Measurements from ENCODE around the gene LARP4B.

LARP4B gene

GRCh38 chr10:777913-778479 lies 153.5 kb downstream of the LARP4B start:
- TF ChIP-seq, protein P1, sequence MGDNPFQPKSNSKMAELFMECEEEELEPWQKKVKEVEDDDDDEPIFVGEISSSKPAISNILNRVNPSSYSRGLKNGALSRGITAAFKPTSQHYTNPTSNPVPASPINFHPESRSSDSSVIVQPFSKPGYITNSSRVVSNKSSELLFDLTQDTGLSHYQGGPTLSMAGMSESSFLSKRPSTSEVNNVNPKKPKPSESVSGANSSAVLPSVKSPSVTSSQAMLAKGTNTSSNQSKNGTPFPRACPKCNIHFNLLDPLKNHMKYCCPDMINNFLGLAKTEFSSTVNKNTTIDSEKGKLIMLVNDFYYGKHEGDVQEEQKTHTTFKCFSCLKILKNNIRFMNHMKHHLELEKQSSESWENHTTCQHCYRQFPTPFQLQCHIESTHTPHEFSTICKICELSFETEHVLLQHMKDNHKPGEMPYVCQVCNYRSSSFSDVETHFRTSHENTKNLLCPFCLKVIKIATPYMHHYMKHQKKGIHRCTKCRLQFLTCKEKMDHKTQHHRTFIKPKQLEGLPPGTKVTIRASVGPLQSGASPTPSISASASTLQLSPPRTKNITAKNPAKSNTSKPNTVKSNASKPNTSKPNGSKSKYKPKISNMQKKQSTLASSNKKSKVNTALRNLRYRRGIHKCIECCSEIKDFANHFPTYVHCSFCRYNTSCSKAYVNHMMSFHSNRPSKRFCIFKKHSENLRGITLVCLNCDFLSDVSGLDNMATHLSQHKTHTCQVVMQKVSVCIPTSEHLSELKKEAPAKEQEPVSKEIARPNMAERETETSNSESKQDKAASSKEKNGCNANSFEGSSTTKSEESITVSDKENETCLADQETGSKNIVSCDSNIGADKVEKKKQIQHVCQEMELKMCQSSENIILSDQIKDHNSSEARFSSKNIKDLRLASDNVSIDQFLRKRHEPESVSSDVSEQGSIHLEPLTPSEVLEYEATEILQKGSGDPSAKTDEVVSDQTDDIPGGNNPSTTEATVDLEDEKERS (tag by site-specific recombination; IDR thresholded peaks at IDR 0.05) = no peak
- peak; percentile 78 for TF ChIP-seq ZIC2 (tag by site-specific recombination; IDR thresholded peaks at IDR 0.05)
- 0 out of 2 replicates have a peak, but pooled peaks have one; percentile 14 for TF ChIP-seq GLIS1 (tag by site-specific recombination; IDR thresholded peaks at IDR 0.05)
- H3K4me1 ChIP-seq (ENCODE audit: control insufficient read depth, insufficient read depth, low read length) = no peaks in the 10 kb centered on the region
- no peaks in the 10 kb centered on the region for H3K36me3 ChIP-seq (ENCODE audit: control insufficient read depth in 2 of 2, insufficient read depth in 1 of 2, low read length in 2 of 2)
- CTCF ChIA-PET = no interaction called here
- no peak overlapping the region for H3K4me3 ChIP-seq (ENCODE audit: low read depth, low read length)
- no peaks in the 10 kb centered on the region for H3K9me3 ChIP-seq (ENCODE audit: control insufficient read depth, insufficient read depth, low read depth, low read length)
- POLR2A ChIA-PET = no interaction called here
- H3K27ac ChIP-seq (ENCODE audit: extremely low read depth, low read depth, low read length) = no peak overlapping the region

GRCh38 chr10:776772-777171 lies 154.7 kb downstream of the LARP4B start:
- CTCF ChIA-PET = no interaction called here

More at GRCh38 chr10:776772-777171, 154.7 kb downstream of the LARP4B start:
- no peak overlapping the region for H3K27ac ChIP-seq (ENCODE audit: extremely low read depth, low read depth, low read length)
- no peaks in the 10 kb centered on the region for H3K36me3 ChIP-seq (ENCODE audit: control insufficient read depth in 2 of 2, insufficient read depth in 1 of 2, low read length in 2 of 2)
- no peaks in the 10 kb centered on the region for H3K9me3 ChIP-seq (ENCODE audit: control insufficient read depth, insufficient read depth, low read depth, low read length)
- TF ChIP-seq ZBTB21 (tag by site-specific recombination; IDR thresholded peaks at IDR 0.05) (no peak), ZSCAN4 (tag by site-specific recombination; IDR thresholded peaks at IDR 0.05) (no peak), TCF7L2 (IDR thresholded peaks at IDR 0.05; ENCODE audit: borderline replicate concordance, low read depth, low read length) (no peak), ZNF391 (tag by site-specific recombination; IDR thresholded peaks at IDR 0.05; ENCODE audit: borderline replicate concordance, low read depth) (no peak), ZNF362 (tag by site-specific recombination; IDR thresholded peaks at IDR 0.05) (no peak), HOXC10 (CRISPR knock-in tag; IDR thresholded peaks at IDR 0.05) (no peak), PRDM1 (tag by site-specific recombination; IDR thresholded peaks at IDR 0.05) (no peak), GLIS2 (tag by site-specific recombination; IDR thresholded peaks at IDR 0.05) (no peak)
- TF ChIP-seq, protein P2, sequence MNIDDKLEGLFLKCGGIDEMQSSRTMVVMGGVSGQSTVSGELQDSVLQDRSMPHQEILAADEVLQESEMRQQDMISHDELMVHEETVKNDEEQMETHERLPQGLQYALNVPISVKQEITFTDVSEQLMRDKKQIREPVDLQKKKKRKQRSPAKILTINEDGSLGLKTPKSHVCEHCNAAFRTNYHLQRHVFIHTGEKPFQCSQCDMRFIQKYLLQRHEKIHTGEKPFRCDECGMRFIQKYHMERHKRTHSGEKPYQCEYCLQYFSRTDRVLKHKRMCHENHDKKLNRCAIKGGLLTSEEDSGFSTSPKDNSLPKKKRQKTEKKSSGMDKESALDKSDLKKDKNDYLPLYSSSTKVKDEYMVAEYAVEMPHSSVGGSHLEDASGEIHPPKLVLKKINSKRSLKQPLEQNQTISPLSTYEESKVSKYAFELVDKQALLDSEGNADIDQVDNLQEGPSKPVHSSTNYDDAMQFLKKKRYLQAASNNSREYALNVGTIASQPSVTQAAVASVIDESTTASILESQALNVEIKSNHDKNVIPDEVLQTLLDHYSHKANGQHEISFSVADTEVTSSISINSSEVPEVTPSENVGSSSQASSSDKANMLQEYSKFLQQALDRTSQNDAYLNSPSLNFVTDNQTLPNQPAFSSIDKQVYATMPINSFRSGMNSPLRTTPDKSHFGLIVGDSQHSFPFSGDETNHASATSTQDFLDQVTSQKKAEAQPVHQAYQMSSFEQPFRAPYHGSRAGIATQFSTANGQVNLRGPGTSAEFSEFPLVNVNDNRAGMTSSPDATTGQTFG (tag by site-specific recombination; IDR thresholded peaks at IDR 0.05; ENCODE audit: borderline replicate concordance) = no peak
- TF ChIP-seq, protein P3, sequence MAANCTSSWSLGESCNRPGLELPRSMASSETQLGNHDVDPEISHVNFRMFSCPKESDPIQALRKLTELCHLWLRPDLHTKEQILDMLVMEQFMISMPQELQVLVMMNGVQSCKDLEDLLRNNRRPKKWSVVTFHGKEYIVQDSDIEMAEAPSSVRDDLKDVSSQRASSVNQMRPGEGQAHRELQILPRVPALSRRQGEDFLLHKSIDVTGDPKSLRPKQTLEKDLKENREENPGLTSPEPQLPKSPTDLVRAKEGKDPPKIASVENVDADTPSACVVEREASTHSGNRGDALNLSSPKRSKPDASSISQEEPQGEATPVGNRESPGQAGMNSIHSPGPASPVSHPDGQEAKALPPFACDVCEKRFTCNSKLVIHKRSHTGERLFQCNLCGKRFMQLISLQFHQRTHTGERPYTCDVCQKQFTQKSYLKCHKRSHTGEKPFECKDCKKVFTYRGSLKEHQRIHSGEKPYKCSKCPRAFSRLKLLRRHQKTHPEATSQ (tag by site-specific recombination; IDR thresholded peaks at IDR 0.05) = no peak
- H3K4me1 ChIP-seq (ENCODE audit: control insufficient read depth, insufficient read depth, low read length) = no peaks in the 10 kb centered on the region
- POLR2A ChIA-PET = no interaction called here
- H3K4me3 ChIP-seq (ENCODE audit: low read depth, low read length) = no peak overlapping the region
